ENCODE data around the gene EXO1. TPM values are rescaled to one million over a fixed set of nuclear protein-coding genes. Genes with fewer than 3 reads are reported as not detected.

The EXO1 gene
- total and polyA plus RNA-seq, 9 donors = 0.12 to 1.3 (median 0.63) TPM

- intact Hi-C loops (cut with DNase I) = no loop called here
- no peaks in the 10 kb centered on the region for H3K36me3 ChIP-seq
- no peaks in the 10 kb centered on the region for H3K9me3 ChIP-seq
- no peak overlapping the region for H3K27ac ChIP-seq
- TF ChIP-seq EP300 (IDR thresholded peaks at IDR 0.05) = no peak
- no peak for TF ChIP-seq CTCF (IDR thresholded peaks at IDR 0.05)
- TF ChIP-seq POLR2A (IDR thresholded peaks at IDR 0.05) = no peak
- DNase-seq = no peak
- no peaks in the 10 kb centered on the region for H3K4me1 ChIP-seq (ENCODE audit: insufficient read depth)
- H3K27me3 ChIP-seq = no peaks in the 10 kb centered on the region
- H3K4me3 ChIP-seq = no peak overlapping the region
- 85 to 86% (median 85%) methylated on average over 3 of the region's 3 CpGs for WGBS, 3 donors
Measured at GRCh38 chr1:241841691-241842090, 6.3 kb upstream of the EXO1 start.

GRCh38 chr1:241842565-241842964 lies 5.4 kb upstream of the EXO1 start:
- no peaks in the 10 kb centered on the region for H3K27me3 ChIP-seq
- WGBS, 3 donors = 83 to 88% (median 86%) methylated on average over 2 of the region's 2 CpGs
- no peak overlapping the region for H3K27ac ChIP-seq
- no peak for DNase-seq
- H3K36me3 ChIP-seq = no peaks in the 10 kb centered on the region
- TF ChIP-seq POLR2A (IDR thresholded peaks at IDR 0.05) = no peak
- TF ChIP-seq CTCF (IDR thresholded peaks at IDR 0.05) = no peak
- TF ChIP-seq EP300 (IDR thresholded peaks at IDR 0.05) = no peak
- no peak overlapping the region for H3K4me3 ChIP-seq
- intact Hi-C loops (cut with DNase I) = no loop called here
- H3K4me1 ChIP-seq (ENCODE audit: insufficient read depth) = no peaks in the 10 kb centered on the region
- no peaks in the 10 kb centered on the region for H3K9me3 ChIP-seq

GRCh38 chr1:241844593-241844992 lies 3.4 kb upstream of the EXO1 start:
- no peaks in the 10 kb centered on the region for H3K4me1 ChIP-seq (ENCODE audit: insufficient read depth)
- WGBS, 3 donors = 85 to 90% (median 86%) methylated on average over 6 of the region's 6 CpGs
- H3K27me3 ChIP-seq = no peaks in the 10 kb centered on the region
- H3K9me3 ChIP-seq = no peaks in the 10 kb centered on the region
- H3K4me3 ChIP-seq = no peak overlapping the region
- intact Hi-C loops (cut with DNase I) = no loop called here
- DNase-seq = no peak
- TF ChIP-seq POLR2A (IDR thresholded peaks at IDR 0.05) (no peak), EP300 (IDR thresholded peaks at IDR 0.05) (no peak), CTCF (IDR thresholded peaks at IDR 0.05) (no peak)
- H3K36me3 ChIP-seq = no peaks in the 10 kb centered on the region
- H3K27ac ChIP-seq = no peak overlapping the region

GRCh38 chr1:241846375-241846774 lies 1.6 kb upstream of the EXO1 start:
- intact Hi-C loops (cut with DNase I) = no loop called here

More at GRCh38 chr1:241846375-241846774, 1.6 kb upstream of the EXO1 start:
- no peaks in the 10 kb centered on the region for H3K27me3 ChIP-seq
- no peak overlapping the region for H3K4me3 ChIP-seq
- TF ChIP-seq CTCF (IDR thresholded peaks at IDR 0.05) (no peak), POLR2A (IDR thresholded peaks at IDR 0.05) (no peak), EP300 (IDR thresholded peaks at IDR 0.05) (no peak)
- no peaks in the 10 kb centered on the region for H3K4me1 ChIP-seq (ENCODE audit: insufficient read depth)
- no peaks in the 10 kb centered on the region for H3K9me3 ChIP-seq
- H3K27ac ChIP-seq = no peak overlapping the region
- DNase-seq = no peak
- H3K36me3 ChIP-seq = no peaks in the 10 kb centered on the region

All from ovary (tissue), 9 donors.